Measurements from ENCODE around the gene NIPA2.

The NIPA2 gene

DNA sequence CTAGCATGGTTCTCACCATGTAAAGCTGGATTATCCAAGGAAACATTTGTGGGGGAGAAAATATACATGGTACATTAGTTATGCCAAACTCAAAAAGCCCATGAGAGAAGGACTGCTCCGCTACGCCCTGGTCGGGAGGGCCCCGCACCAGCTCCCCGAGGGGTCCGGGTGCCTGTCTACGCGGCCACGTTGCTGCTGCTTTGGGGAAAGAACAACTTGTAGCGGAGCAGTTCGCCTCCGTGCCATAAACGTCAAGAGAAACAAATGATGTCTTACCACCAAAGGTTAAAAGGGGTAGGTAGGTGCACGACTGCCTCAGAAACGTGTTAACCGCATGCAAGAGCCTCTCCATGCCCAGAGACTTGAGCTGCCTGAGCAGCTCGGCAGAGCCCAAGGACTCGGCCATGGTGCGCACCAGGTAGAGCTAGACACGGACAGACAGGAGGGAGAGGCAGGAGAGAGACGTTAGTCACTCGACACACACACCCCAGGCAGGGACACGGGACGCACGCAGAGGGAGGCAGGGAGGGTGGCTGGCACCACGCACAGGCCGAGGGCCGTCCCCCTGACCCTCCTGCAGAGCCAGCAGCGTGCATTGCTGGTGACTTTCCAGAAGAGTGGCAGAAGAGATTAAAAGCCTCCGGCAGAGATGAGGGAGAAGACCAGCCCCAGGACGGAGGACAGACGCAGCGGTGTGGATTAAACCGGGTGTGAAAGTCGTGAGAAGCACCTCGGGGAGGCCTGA, 78.3 kb downstream of the NIPA2 start:
- H3K36me3 Mint-ChIP-seq: no peaks in the 10 kb centered on the region
- no peaks in the 10 kb centered on the region for H3K27me3 Mint-ChIP-seq
- no peaks in the 10 kb centered on the region for H3K4me1 Mint-ChIP-seq (ENCODE audit: low read depth)
- no peaks in the 10 kb centered on the region for H3K9me3 Mint-ChIP-seq (ENCODE audit: low read depth)
- no peak overlapping the region for H3K27ac Mint-ChIP-seq
- H3K4me3 Mint-ChIP-seq: no peak overlapping the region

DNA sequence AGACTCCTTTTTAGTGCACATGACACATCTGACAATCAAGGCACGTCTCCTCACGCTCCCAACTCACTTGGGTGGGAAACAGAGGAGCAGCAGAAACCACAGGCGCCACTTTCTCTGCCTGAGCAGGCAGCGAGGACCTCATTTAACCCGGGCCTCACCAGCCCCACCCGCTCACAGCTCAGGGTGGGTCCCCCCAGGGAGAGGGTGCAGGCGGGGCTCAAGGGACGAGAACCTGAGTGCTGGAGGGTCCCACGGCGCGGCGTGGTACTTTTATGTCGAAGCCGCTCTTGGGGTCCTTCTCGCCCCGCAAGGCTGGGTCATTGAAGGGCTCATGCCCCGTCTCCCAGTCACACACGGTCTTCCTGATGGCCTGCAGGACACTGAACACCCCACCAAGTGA, 79.1 kb downstream of the NIPA2 start:
- Mint-ChIP-seq H3K9me3 (ENCODE audit: low read depth) (no peaks in the 10 kb centered on the region), H3K36me3 (no peaks in the 10 kb centered on the region), H3K4me1 (ENCODE audit: low read depth) (no peaks in the 10 kb centered on the region), H3K27ac (no peak overlapping the region), H3K27me3 (no peaks in the 10 kb centered on the region), H3K4me3 (no peak overlapping the region)
